ENCODE data around the gene GANAB. TPM values are rescaled to one million over a fixed set of nuclear protein-coding genes. Genes with fewer than 3 reads are reported as not detected.
"Not testable (repeated sequence)": the region's sequence is repeated elsewhere in the genome, so short reads cannot be mapped to it uniquely, and the experiment has no call there.

GANAB gene
- total and polyA plus RNA-seq, 2 donors (not counting 1 experiment from before 2014, with no cell fraction given), result 279 to 328 TPM

DNA sequence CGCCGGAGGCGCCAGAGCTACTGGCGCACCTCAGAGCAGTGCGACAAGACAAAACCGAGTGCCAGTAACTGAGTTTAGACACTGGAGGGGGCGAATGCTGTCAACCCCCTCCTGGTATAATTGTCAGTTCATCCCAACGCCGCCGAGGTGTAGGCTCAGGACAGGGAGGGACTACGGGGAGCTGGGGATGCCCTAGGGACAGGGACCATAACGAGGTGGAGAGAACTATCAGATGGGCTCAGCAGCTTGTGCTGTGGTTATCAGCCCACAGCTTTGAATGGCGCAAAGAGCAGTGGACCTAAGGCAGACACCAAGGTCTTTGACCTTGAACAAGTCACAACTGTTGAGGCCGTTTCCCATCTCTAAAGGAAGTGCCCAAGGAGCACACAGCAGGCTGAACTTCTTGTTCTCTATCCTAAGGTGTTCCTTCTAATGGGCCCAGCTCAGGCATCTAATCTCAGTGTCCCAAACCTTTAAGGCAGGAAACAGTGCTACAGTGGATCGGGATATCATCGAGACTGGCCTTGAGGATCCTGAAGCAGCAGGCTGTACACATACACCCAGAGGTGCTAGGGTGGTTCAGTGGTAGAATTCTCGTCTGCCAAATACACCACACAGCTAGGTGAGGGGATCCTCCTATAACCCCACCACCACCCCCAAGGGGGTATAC is 54.1 kb downstream of the GANAB start:
- peaks cover 10% of the 10 kb centered on the region for H3K4me1 ChIP-seq (ENCODE audit: control insufficient read depth, extremely low read depth, insufficient read depth, low read length)
- peak overlapping the region; percentile 70 for H3K9ac ChIP-seq (ENCODE audit: insufficient read depth, low read length)
- H3K27me3 ChIP-seq (ENCODE audit: control insufficient read depth, insufficient read depth, low read length), result no peaks in the 10 kb centered on the region
- peaks cover 19% of the 10 kb centered on the region for H3K36me3 ChIP-seq (ENCODE audit: control insufficient read depth, insufficient read depth, low read length)
- DNase-seq (ENCODE audit: low read depth in 2 of 2), result no peak
- TF ChIP-seq EZH2 (IDR thresholded peaks at IDR 0.05; ENCODE audit: low read length, missing control alignments), result no peak
- TF ChIP-seq, protein P1, sequence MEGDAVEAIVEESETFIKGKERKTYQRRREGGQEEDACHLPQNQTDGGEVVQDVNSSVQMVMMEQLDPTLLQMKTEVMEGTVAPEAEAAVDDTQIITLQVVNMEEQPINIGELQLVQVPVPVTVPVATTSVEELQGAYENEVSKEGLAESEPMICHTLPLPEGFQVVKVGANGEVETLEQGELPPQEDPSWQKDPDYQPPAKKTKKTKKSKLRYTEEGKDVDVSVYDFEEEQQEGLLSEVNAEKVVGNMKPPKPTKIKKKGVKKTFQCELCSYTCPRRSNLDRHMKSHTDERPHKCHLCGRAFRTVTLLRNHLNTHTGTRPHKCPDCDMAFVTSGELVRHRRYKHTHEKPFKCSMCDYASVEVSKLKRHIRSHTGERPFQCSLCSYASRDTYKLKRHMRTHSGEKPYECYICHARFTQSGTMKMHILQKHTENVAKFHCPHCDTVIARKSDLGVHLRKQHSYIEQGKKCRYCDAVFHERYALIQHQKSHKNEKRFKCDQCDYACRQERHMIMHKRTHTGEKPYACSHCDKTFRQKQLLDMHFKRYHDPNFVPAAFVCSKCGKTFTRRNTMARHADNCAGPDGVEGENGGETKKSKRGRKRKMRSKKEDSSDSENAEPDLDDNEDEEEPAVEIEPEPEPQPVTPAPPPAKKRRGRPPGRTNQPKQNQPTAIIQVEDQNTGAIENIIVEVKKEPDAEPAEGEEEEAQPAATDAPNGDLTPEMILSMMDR (conservative IDR thresholded peaks at IDR 0.05 in 1 of 2, IDR thresholded peaks at IDR 0.05 in 1 of 2; ENCODE audit: low read depth in 1 of 2, low read length in 2 of 2), result no peak
- H3K4me3 ChIP-seq (replicated peaks in 1 of 4; ENCODE audit: control extremely low read depth in 1 of 4, insufficient read depth in 1 of 4, low read depth in 3 of 4, low read length in 4 of 4), result peak overlapping the region; percentile 60 to 84 (median 64)
- peak overlapping the region; percentile 85 for H2AFZ ChIP-seq (ENCODE audit: low read length)
- peak overlapping the region; percentile 91 for H3K27ac ChIP-seq (ENCODE audit: insufficient read depth, low read length)
- no peaks in the 10 kb centered on the region for H4K20me1 ChIP-seq (ENCODE audit: control insufficient read depth, extremely low read depth, insufficient read depth, low read length)
- no peaks in the 10 kb centered on the region for H3K9me3 ChIP-seq (ENCODE audit: control insufficient read depth, insufficient read depth, low read depth, low read length)
- peaks cover 9% of the 10 kb centered on the region for H3K79me2 ChIP-seq (ENCODE audit: control insufficient read depth, insufficient read depth, low read length)
- peak overlapping the region; percentile 99 for H3K4me2 ChIP-seq (ENCODE audit: extremely low read depth, insufficient read depth, low read length)

DNA sequence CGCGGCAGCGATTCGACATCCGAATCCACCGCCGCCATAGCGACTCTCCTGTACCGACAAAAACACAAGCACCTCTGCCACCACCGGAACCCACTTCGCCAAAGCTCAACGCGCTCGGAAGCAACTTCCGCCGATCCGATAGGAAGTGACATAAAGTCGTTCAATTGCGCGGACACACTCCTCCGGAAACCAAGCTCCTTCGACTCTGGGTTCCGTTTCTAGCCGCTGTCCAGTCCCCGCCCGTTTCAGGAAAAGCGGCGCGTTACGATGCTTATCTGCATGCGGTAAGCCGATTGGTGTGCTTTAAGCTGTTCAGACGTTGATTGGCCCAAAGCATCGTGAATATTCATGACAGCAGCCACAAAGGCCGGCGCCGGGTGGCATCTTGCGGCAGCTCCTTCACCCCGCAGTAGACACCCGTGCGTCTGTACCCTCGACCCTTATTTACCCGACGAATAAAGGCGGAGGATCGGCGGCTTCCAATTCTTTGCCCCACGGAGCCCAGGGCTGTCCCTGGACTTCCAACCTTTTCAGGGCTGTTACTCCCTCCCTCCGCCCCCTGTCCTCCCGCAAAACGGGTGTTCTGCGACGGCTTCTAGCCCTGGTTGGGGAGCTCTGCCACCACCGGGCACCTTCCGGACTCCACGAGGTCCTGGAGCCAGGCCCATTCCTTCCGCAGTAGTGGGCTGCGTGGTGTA is 54.8 kb downstream of the GANAB start, which contains the start of gene TUT1:
TUT1 (minus strand) TSS at position 76 of the 698 bp plus-strand sequence; CDS start at position 38, 38 bp downstream.
- Histone ChIP-seq H3K9me3 (ENCODE audit: control insufficient read depth, insufficient read depth, low read depth, low read length) (no peaks in the 10 kb centered on the region), H3K9ac (ENCODE audit: insufficient read depth, low read length) (peak within 1 kb of the TSS; percentile 80), H3K27ac (ENCODE audit: insufficient read depth, low read length) (peak within 1 kb of the TSS; percentile 91), H4K20me1 (ENCODE audit: control insufficient read depth, extremely low read depth, insufficient read depth, low read length) (no peaks in the 10 kb centered on the region), H2AFZ (ENCODE audit: low read length) (peak within 1 kb of the TSS; percentile 85), H3K4me1 (ENCODE audit: control insufficient read depth, extremely low read depth, insufficient read depth, low read length) (peaks cover 10% of the 10 kb centered on the region), H3K27me3 (ENCODE audit: control insufficient read depth, insufficient read depth, low read length) (no peaks in the 10 kb centered on the region), H3K79me2 (ENCODE audit: control insufficient read depth, insufficient read depth, low read length) (peaks cover 8% of the 10 kb centered on the region), H3K4me2 (ENCODE audit: extremely low read depth, insufficient read depth, low read length) (peak within 1 kb of the TSS; percentile 99), H3K36me3 (ENCODE audit: control insufficient read depth, insufficient read depth, low read length) (peaks cover 16% of the 10 kb centered on the region), H3K4me3 (replicated peaks in 1 of 4; ENCODE audit: control extremely low read depth in 1 of 4, insufficient read depth in 1 of 4, low read depth in 3 of 4, low read length in 4 of 4) (peak within 1 kb of the TSS; percentile 83 to 90 (median 84))
- peak; percentile 99 to 100 for DNase-seq (ENCODE audit: low read depth in 2 of 2)
- TF ChIP-seq, protein P1 (conservative IDR thresholded peaks at IDR 0.05 in 1 of 2, IDR thresholded peaks at IDR 0.05 in 1 of 2; ENCODE audit: low read depth in 1 of 2, low read length in 2 of 2), result no peak
- no peak for TF ChIP-seq EZH2 (IDR thresholded peaks at IDR 0.05; ENCODE audit: low read length, missing control alignments)

DNA sequence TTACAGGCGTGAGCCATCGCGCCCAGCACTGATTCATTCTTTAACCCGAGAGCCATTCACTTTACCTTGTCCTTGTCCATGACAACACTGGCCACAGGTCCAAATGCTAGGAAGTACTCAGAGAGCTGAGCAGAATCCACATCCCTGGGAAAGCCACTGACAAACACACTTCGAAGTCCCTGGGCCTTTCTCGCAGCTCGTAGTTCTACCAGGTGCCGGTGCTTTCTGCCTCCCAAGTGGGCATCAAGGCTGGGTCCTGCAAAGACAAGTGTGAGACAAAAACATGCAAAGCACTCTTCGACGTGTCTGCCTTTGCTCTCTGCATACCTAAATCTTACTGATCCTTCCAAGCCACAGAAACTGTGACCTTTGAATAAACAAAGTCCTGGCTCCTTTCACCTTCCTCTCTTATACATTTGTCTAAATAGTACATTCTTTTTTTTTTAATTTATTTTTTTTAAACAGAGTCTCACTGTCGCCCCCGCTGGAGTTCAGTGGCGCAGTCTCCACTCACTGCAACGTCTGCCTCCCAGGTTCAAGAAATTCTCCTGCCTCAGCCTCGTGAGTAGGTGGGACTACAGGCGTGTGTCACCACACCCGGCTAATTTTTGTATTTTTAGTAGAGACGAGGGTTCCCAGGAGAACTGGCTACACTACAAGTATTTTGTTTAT is 57.3 kb downstream of the GANAB start:
- H3K27ac ChIP-seq (ENCODE audit: insufficient read depth, low read length), result no peak overlapping the region
- no peaks in the 10 kb centered on the region for H3K9me3 ChIP-seq (ENCODE audit: control insufficient read depth, insufficient read depth, low read depth, low read length)
- H3K4me3 ChIP-seq (replicated peaks in 1 of 4; ENCODE audit: control extremely low read depth in 1 of 4, insufficient read depth in 1 of 4, low read depth in 3 of 4, low read length in 4 of 4), result no peak overlapping the region
- H3K36me3 ChIP-seq (ENCODE audit: control insufficient read depth, insufficient read depth, low read length), result peaks cover 9% of the 10 kb centered on the region
- H3K9ac ChIP-seq (ENCODE audit: insufficient read depth, low read length), result no peak overlapping the region
- DNase-seq (ENCODE audit: low read depth in 2 of 2), result peak in 1 of 2 donors; percentile 21
- peaks cover 8% of the 10 kb centered on the region for H3K79me2 ChIP-seq (ENCODE audit: control insufficient read depth, insufficient read depth, low read length)
- TF ChIP-seq, protein P1 (conservative IDR thresholded peaks at IDR 0.05 in 1 of 2, IDR thresholded peaks at IDR 0.05 in 1 of 2; ENCODE audit: low read depth in 1 of 2, low read length in 2 of 2), result peak; percentile 22 to 44
- no peak for TF ChIP-seq EZH2 (IDR thresholded peaks at IDR 0.05; ENCODE audit: low read length, missing control alignments)
- no peak overlapping the region for H2AFZ ChIP-seq (ENCODE audit: low read length)
- H3K4me2 ChIP-seq (ENCODE audit: extremely low read depth, insufficient read depth, low read length), result no peak overlapping the region
- H3K27me3 ChIP-seq (ENCODE audit: control insufficient read depth, insufficient read depth, low read length), result no peaks in the 10 kb centered on the region
- no peaks in the 10 kb centered on the region for H4K20me1 ChIP-seq (ENCODE audit: control insufficient read depth, extremely low read depth, insufficient read depth, low read length)
- H3K4me1 ChIP-seq (ENCODE audit: control insufficient read depth, extremely low read depth, insufficient read depth, low read length), result peaks cover 10% of the 10 kb centered on the region

DNA sequence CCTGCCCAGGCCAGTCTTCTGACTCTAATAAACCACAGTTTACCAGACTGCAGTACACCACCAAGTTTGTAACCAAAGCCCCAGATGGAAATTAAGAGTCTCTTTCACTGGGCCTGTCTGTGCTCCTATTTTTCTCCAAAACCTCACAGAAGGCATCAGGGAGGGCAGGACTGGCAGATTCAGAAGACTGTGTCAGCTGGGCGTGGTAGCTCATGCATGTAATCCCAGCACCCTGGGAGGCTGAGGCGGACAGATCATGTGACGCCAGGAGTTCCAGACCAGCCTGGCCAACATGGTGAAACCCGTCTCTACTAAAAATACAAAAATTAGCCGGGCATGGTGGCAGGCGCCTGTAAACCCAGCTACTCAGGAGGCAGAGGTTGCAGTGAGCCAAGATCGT is 61.1 kb downstream of the GANAB start:
- not testable (repeated sequence) for H3K27ac ChIP-seq (ENCODE audit: insufficient read depth, low read length); DNase-seq (ENCODE audit: low read depth in 2 of 2); H3K36me3 ChIP-seq (ENCODE audit: control insufficient read depth, insufficient read depth, low read length); H3K79me2 ChIP-seq (ENCODE audit: control insufficient read depth, insufficient read depth, low read length); H3K9me3 ChIP-seq (ENCODE audit: control insufficient read depth, insufficient read depth, low read depth, low read length); H3K4me1 ChIP-seq (ENCODE audit: control insufficient read depth, extremely low read depth, insufficient read depth, low read length); H3K4me3 ChIP-seq (replicated peaks in 1 of 4; ENCODE audit: control extremely low read depth in 1 of 4, insufficient read depth in 1 of 4, low read depth in 3 of 4, low read length in 4 of 4); H4K20me1 ChIP-seq (ENCODE audit: control insufficient read depth, extremely low read depth, insufficient read depth, low read length); H3K27me3 ChIP-seq (ENCODE audit: control insufficient read depth, insufficient read depth, low read length); H3K9ac ChIP-seq (ENCODE audit: insufficient read depth, low read length); H2AFZ ChIP-seq (ENCODE audit: low read length); H3K4me2 ChIP-seq (ENCODE audit: extremely low read depth, insufficient read depth, low read length)

All from fibroblast of lung (primary cell).